SK-N-SH treated with all-trans-retinoic acid at 6 μM for 48 hours (cell line): ENCODE measurements around the gene DUS2.

Experiments
- ATAC-seq: fragments of 200-7000 bp; cut with Tn5 transposase; 3 replicates; pipeline ENCODE4 v1.9.1; 2020; ENCODE audit warnings: mild to moderate bottlenecking, moderate library complexity
- ARNTL ChIP-seq: fragments of 450-650 bp; formaldehyde crosslinking; IDR thresholded peaks from 2 replicates; pipeline ENCODE4 v1.5.0; 2020; ENCODE audit warnings: low read depth, mild to moderate bottlenecking, moderate library complexity, borderline replicate concordance
- BACH2 ChIP-seq: fragments of 250-450 bp; sonication (Bioruptor Pico); IDR thresholded peaks from 2 replicates; pipeline ENCODE4 v1.9.0; 2021; ENCODE audit warnings: mild to moderate bottlenecking, borderline replicate concordance
- CREB5 ChIP-seq: fragments of 250-450 bp; sonication (Bioruptor Pico); IDR thresholded peaks from 2 replicates; pipeline ENCODE4 v1.5.1; 2020; ENCODE audit warnings: low read depth, mild to moderate bottlenecking, moderate library complexity
- CSDC2 ChIP-seq: fragments of 250-450 bp; sonication (Bioruptor Pico); IDR thresholded peaks from 2 replicates; pipeline ENCODE4 v1.5.0; 2020; ENCODE audit warnings: mild to moderate bottlenecking, moderate library complexity
- CSRNP3 ChIP-seq: fragments of 250-450 bp; sonication (Bioruptor Pico); IDR thresholded peaks from 2 replicates; pipeline ENCODE4 v1.5.1; 2021; ENCODE audit warnings: mild to moderate bottlenecking, moderate library complexity
- ESRRG ChIP-seq: fragments of 250-450 bp; sonication (Bioruptor Pico); IDR thresholded peaks from 2 replicates; pipeline ENCODE4 v1.6.1; 2021; ENCODE audit warnings: mild to moderate bottlenecking
- GLIS3 ChIP-seq: fragments of 250-450 bp; sonication (Bioruptor Pico); IDR thresholded peaks from 2 replicates; pipeline ENCODE4 v1.5.0; 2020; ENCODE audit warnings: mild to moderate bottlenecking, moderate library complexity
- ISL1 ChIP-seq: fragments of 250-450 bp; sonication (Bioruptor Pico); IDR thresholded peaks from 2 replicates; pipeline ENCODE4 v2.1.2; 2022; ENCODE audit warnings: mild to moderate bottlenecking, moderate library complexity
- OSR1 ChIP-seq: fragments of 250-450 bp; sonication (Bioruptor Pico); IDR thresholded peaks from 2 replicates; pipeline ENCODE4 v1.8.0; 2022; ENCODE audit warnings: moderate library complexity, mild to moderate bottlenecking, inconsistent platforms
- POU6F1 ChIP-seq: fragments of 250-450 bp; sonication (Bioruptor Pico); IDR thresholded peaks from 2 replicates; pipeline ENCODE4 v1.8.0; 2021; ENCODE audit warnings: low read depth, mild to moderate bottlenecking, moderate library complexity, borderline replicate concordance
- PPARA ChIP-seq: fragments of 250-450 bp; sonication (Bioruptor Pico); IDR thresholded peaks from 2 replicates; pipeline ENCODE4 v1.5.0; 2020; ENCODE audit warnings: mild to moderate bottlenecking, borderline replicate concordance
- RARB ChIP-seq: fragments of 250-450 bp; sonication (Bioruptor Pico); IDR thresholded peaks from 2 replicates; pipeline ENCODE4 v1.8.0; 2021; ENCODE audit warnings: mild to moderate bottlenecking, moderate library complexity
- SNAI2 ChIP-seq: fragments of 250-450 bp; sonication (Bioruptor Pico); IDR thresholded peaks from 2 replicates; pipeline ENCODE4 v1.5.0; 2020; ENCODE audit warnings: mild to moderate bottlenecking, moderate library complexity
- TCF4 ChIP-seq: fragments of 250-450 bp; sonication (Bioruptor Pico); IDR thresholded peaks from 2 replicates; pipeline ENCODE4 v1.8.0; 2021; ENCODE audit warnings: mild to moderate bottlenecking, moderate library complexity, borderline replicate concordance
- TOX ChIP-seq: fragments of 250-450 bp; sonication (Bioruptor Pico); IDR thresholded peaks from 2 replicates; pipeline ENCODE4 v1.8.0; 2021; ENCODE audit warnings: mild to moderate bottlenecking, moderate library complexity, borderline replicate concordance
- TSHZ2 ChIP-seq: fragments of 250-450 bp; sonication (Bioruptor Pico); IDR thresholded peaks from 2 replicates; pipeline ENCODE4 v1.5.0; 2020; ENCODE audit warnings: mild to moderate bottlenecking, moderate library complexity
- ZC3H10 ChIP-seq: fragments of 250-450 bp; sonication (Bioruptor Pico); IDR thresholded peaks from 2 replicates; pipeline ENCODE4 v1.5.1; 2021; ENCODE audit warnings: mild to moderate bottlenecking, moderate library complexity
- ZFP3 ChIP-seq: fragments of 250-450 bp; sonication (Bioruptor Pico); IDR thresholded peaks from 2 replicates; pipeline ENCODE4 v1.5.0; 2020; ENCODE audit warnings: mild to moderate bottlenecking, moderate library complexity
- ZFP30 ChIP-seq: fragments of 450-650 bp; formaldehyde crosslinking; IDR thresholded peaks from 2 replicates; pipeline ENCODE4 v1.5.0; 2022; ENCODE audit warnings: mild to moderate bottlenecking, moderate library complexity
- ZNF70 ChIP-seq: fragments of 450-650 bp; formaldehyde crosslinking; IDR thresholded peaks from 2 replicates; pipeline ENCODE4 v1.5.0; 2020; ENCODE audit warnings: mild to moderate bottlenecking, moderate library complexity
- ZNF8 ChIP-seq: fragments of 450-650 bp; formaldehyde crosslinking; IDR thresholded peaks from 2 replicates; pipeline ENCODE4 v1.5.0; 2020; ENCODE audit warnings: mild to moderate bottlenecking, moderate library complexity

DUS2 gene

GRCh38 chr16:68022728-68023537 lies at the start of gene DUS2, which contains the start of gene DDX28:
Gene DUS2 (plus strand): TSS chr16:68023284. CDS start chr16:68038024, 14,740 bp downstream.
Gene DDX28 (minus strand): TSS chr16:68023232. CDS start chr16:68023202, 30 bp downstream.
- peak; percentile 94 for ATAC-seq
- TF ChIP-seq PPARA (CRISPR knock-in tag) (no peak), BACH2 (no peak), ISL1 (no peak), ARNTL (CRISPR knock-in tag) (no peak)

- ATAC-seq, result no peak
- TF ChIP-seq OSR1 (no peak), RARB (no peak), ZFP30 (CRISPR knock-in tag) (no peak), CSDC2 (CRISPR knock-in tag) (no peak), SNAI2 (CRISPR knock-in tag) (no peak), ZNF8 (no peak), ESRRG (CRISPR knock-in tag) (no peak), BACH2 (no peak)
These were observed 47.6 kb upstream of the DUS2 start for GRCh38 chr16:67975321-67976105.

GRCh38 chr16:67976205-67976604 lies 46.9 kb upstream of the DUS2 start:
- no peak for ATAC-seq

GRCh38 chr16:67977005-67977404 lies 46.1 kb upstream of the DUS2 start:
- ATAC-seq, result no peak
- no peak for TF ChIP-seq ARNTL (CRISPR knock-in tag)
- TF ChIP-seq OSR1, result no peak
- TF ChIP-seq TOX, result no peak
- no peak for TF ChIP-seq ZNF8
- no peak for TF ChIP-seq POU6F1 (CRISPR knock-in tag)
- TF ChIP-seq ISL1, result no peak
- no peak for TF ChIP-seq CSDC2 (CRISPR knock-in tag)
- TF ChIP-seq, all 23 proteins: peak for 0

More at GRCh38 chr16:67976205-67976604, 46.9 kb upstream of the DUS2 start:
- no peak for TF ChIP-seq GLIS3 (CRISPR knock-in tag)

- TF ChIP-seq ARNTL (CRISPR knock-in tag) (no peak), ZNF8 (no peak), BACH2 (no peak), OSR1 (no peak), ZC3H10 (CRISPR knock-in tag) (no peak), TSHZ2 (no peak), TOX (no peak), CSDC2 (CRISPR knock-in tag) (no peak), CREB5 (no peak), ZFP3 (CRISPR knock-in tag) (no peak), SNAI2 (CRISPR knock-in tag) (no peak), POU6F1 (CRISPR knock-in tag) (no peak), ISL1 (no peak), ZNF70 (CRISPR knock-in tag) (no peak), ESRRG (CRISPR knock-in tag) (no peak), TCF4 (CRISPR knock-in tag) (no peak), CSRNP3 (CRISPR knock-in tag) (no peak), ZFP30 (CRISPR knock-in tag) (no peak)
- no peak for ATAC-seq
These were observed 45.4 kb upstream of the DUS2 start for GRCh38 chr16:67977469-67978227.
